ENCODE data around the gene LRRFIP1.

The LRRFIP1 gene

DNA sequence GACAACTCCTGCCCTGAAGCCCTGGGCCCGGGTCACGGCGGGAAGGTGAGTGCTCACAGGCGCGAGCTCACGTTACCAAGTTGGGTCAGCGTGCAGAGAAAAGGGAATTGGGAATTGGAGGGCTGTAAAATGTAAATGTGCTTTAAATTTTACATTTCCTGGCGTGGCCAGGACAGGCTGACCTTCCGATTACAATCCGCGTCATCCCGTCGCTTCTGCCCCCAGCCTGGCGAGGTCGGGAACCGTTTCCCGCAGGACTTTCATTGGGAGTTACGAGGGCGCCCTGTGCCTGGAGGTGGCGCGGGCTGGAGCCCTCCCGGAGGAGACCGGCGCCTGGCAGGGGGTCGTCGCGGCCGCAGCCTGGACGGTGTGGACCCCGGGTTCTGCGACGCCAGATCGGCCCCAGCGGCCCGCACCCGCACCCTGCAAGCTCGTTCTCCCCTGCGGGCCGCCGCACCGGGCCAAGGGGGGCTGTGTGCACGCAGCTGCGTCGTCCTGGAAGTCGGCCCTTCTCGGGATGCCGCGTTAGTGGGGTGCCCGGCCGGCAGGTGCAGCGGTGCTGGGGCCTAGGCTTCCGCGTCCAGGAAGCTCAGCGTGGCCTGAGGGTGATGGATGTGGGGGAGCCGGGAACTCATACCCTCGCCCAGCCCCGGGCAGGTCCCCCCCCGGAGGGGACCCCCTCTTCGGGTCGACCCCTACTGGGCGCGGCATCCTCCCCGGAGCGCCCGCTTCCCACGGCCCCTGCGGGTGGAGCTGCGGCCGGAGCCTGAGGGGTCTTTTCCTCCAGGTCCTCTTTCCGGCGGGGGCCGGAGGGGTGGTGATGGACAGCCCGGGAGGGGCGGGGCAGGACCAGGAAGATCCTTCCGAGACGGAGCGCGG lies 63.9 kb downstream of the LRRFIP1 start:
- no peak for DNase-seq

DNA sequence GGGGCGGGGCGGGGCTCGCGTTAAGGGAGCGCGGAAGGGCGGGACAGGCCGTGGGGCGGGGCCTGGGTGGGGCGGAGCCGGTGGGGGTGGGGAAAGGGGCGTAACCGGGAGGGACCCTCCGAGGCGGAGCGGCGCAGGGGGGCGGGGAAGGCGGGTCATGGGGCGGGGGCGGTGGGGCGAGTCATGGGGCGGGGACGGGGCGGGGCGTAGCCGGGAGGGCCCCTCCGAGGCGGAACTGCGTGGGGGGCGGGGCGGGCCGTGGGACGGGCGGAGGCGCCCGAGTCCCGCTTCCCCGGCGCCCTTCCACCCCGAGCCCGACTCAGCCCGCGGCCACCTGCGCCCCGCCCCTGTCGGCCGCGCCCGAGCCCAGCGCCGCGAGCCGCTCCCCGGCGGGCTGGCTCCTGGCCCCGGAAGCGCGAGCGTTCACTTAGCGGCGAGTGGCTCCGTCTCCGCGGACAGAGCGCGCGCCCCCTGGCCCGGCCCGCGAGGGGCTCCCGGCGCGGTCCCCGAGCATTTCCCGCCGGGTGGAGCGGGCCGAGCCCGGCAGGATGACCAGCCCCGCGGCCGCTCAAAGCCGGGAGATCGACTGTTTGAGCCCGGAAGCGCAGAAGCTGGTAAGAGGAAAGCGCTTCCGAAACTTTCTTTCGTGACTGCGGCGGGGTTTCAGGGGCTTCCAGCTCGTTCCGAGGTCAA lies 64.7 kb downstream of the LRRFIP1 start:
- DNase-seq, result peak; percentile 80

DNA sequence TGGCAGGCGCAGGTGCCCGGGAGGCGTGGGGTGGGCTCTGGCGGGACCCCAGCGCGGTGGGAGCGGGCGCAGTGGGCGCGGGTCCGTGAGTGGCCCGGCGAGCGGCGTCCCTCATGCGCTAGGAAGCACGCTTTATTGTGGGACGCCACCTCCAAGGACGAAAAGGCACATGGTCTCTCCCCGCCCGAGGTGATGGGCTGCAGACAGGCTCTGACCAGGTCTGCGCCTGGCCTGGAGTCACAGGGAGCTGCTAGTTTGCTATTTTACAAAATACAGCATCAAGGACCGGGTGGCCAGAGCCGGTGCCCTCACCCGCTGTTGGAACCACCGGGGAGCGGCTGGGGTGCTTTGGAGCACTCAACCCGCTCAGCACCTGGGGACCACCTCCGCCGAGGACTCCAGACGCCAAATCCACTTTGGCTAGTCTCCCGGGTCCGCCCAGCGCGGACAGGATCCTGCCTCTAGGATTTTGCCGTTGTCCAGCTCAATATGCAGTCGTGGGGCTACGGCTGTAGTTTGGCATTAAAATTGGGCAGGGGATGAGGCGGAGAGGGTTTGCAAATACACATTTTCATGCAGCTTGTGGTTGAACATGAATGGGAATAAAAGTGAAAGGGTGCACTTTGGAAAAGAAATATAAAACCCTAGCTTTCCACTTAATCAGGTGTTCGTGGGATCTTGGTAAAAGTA lies 65.4 kb downstream of the LRRFIP1 start:
- DNase-seq, result no peak

- DNase-seq, result peak; percentile 69
Observed at GRCh38 chr2:237693291-237693994, 66.1 kb downstream of the LRRFIP1 start.

DNA sequence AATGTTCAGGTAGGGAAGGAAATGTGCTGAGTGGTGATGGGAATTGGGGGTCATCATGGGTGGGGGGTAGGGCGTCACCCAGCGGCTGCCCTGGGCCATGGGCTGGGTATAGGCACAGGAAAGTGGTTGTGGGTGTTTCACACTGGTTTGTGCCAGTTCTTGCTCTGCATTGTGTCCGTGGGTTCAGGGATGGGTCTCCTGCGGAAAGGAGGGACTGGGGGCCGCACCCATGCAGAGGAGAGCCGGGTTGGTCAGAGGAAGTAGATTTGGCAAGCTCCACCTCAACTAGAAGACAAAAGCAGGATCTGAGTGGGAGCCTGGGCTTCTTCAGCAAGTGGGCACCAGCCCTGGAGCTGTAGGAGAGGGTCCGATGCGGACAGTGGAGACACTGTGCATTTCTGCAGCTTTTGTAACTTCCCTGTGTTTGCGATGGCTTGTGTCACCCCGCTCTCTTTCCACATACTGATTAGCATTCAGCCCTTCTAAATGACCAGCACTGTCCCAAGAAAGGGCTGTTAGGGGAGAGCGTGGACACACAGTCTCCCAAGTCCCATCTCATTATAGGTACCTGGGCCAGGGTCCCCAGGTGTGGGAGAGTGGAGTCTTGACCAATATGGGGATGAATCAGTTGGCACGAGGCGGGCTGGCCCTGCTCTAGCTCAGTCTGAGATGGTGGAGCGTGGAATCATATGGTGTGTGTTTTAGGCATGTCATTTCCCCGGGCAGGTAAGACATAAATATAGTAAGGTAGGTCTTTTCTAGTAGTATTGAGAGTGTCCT lies 67.2 kb downstream of the LRRFIP1 start:
- no peak for DNase-seq

GRCh38 chr2:237695201-237695780 lies 67.9 kb downstream of the LRRFIP1 start:
- peak; percentile 90 for DNase-seq

- no peak for DNase-seq
Observed at GRCh38 chr2:237696461-237696860, 69.1 kb downstream of the LRRFIP1 start.

DNA sequence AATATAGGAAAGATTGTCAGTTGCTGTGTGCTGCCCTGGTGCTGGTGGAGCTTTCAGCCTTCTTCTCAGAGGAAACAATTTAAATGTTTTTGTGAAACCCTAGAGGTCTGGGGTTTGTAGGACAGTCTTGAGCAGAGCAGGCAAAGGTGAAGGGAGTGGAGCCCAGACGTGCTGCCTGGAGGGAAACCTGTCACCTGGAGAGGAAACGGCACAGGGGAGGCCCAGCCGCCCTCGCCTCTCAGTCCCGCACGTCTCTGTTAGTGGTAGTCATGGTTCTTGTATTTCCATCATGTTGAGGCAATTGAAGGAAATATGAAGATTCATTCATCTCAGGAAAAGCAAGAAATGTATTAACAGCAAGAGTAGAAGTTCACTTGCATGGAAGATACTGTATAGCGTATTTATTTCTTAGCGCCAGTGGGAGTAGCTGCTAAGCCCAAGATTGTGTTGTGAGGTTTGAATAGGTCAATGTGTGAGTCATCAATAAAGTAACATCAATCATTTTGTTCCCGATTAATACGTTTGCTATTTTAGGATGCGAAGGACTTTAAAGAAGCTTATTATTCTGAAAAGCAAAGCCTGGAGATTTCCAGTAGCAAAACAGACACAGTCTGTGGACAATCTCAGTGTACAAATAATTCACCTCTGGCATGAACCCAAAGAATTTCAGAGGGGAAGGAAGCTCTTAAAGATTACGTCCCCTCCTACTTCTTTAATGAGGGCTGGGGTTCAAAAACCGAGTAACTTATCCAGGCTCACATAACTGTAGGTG lies 70.4 kb downstream of the LRRFIP1 start:
- no peak for DNase-seq

- no peak for DNase-seq
Observed at GRCh38 chr2:237698358-237698694, 70.9 kb downstream of the LRRFIP1 start.

DNA sequence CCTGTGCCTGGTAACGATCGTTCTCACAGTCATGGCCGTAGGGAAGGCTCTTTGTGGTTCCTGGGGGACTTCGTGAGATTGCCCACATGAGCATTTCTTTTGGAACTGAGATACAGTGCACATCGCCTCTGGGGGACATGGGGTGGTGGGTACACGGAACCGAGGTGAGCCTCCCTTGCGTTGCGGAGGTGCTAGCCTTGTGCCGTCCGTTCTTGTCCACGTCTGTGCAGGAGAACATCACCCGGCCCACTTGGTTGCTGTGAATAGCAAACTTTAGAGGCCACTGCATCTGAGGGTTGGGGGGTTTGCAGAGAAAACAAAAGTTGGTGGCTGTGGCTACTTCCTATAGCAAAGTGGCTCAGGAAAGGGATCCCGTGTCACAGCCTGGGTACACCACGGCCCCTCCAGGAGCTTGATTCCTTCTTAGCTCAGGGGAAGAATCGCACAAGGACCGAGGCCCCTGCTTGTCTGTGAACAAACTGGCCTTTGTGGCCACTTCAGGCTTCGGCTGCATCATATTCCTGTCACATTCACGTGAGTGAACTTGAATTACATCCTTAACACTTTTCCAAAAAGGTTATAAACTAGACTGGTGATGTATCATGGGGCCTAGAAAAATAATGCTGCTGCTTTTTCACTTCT lies 72.6 kb downstream of the LRRFIP1 start:
- no peak for DNase-seq

DNA sequence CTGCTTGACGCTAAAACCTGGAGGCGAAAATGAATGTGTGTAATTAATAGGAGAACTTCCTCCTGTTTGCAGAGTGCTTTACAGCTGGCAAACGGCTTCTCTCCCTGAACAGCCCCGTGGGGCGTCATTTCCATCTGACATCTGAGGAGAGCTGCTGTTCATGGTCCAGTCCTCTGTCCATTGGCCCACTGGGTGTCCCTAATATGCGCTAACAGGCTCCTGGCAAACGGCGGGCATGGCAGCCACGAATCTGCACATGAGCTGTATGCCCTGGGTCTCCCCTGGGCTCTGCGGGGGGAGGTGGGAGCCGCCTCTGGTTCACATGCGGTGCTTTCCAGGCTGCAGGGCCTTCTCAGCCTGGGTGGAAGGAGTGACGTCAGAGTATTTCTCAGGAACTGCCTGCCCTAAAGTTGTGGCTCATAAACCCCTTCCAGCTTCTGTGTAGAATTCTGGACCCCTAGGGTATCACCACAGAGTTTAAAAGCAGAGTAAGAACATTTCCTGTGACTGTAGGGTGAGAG lies 73.2 kb downstream of the LRRFIP1 start:
- DNase-seq, result no peak

DNA sequence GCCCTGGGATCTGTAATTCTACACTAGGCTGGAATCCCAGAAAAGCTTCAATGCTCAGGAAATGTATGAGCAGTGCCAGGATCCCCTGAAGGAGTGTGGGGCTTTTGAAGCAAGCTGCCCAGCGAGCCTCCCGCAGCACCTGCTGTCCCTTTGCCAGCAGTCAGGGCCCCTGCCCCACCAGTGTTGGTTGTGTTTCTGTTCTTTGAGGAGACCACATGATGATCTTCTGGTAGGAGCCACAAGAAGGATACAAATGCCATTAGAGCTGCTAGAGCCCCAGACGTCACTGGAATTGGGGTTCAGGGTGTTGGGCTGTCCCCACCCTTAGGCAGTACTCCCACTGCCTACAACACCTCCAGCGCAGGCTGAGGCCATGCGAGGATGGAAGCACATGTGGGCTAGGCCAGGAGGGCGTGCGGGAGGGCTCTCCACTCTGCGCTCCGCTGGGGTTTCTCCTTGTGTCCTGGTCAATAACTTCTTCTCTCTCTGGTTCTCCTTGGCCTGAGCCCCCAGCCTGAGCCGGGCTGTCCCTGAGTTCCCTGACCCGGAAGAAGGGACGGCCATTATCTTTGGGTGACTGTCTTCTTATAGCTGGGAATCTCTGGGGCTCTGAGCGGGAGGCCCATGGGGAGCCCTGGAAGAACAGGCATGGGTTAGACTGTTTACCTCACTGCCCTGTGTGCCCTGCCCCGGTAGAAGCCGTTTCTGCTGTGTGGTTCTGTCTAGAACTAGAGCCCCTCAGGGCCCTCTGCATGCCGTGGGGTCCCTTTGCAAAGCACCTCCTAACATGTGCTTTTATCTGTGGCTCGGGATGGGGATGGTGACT lies 73.9 kb downstream of the LRRFIP1 start:
- DNase-seq, result no peak

DNA sequence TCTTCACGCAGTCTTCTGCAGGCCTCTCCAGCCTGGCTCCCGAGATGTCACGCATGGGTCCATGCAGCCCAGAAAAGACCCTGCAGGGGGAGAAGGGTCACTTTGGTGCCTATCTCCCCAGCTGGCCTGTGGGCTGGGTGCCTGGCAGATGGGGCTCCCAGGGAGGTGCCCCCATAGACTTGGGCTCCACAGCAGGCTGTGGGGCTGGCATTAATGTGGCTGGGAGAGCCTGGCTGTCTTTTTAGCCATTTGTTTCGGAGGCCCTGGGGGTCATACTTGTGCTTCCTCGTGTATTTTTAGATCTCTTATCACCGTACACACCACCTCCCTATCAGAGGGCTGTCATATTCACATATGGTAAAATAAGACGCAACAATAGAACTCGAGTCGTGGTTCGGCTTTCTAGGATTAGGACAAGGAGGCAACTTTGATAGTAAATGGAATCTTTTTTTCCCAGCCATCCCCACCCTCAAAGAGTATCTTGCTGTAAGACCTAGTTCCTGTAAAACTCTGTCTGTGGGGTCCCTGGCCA lies 74.5 kb downstream of the LRRFIP1 start:
- DNase-seq, result no peak

- peak; percentile 87 for DNase-seq
Observed at GRCh38 chr2:237702441-237703391, 75.3 kb downstream of the LRRFIP1 start.

DNA sequence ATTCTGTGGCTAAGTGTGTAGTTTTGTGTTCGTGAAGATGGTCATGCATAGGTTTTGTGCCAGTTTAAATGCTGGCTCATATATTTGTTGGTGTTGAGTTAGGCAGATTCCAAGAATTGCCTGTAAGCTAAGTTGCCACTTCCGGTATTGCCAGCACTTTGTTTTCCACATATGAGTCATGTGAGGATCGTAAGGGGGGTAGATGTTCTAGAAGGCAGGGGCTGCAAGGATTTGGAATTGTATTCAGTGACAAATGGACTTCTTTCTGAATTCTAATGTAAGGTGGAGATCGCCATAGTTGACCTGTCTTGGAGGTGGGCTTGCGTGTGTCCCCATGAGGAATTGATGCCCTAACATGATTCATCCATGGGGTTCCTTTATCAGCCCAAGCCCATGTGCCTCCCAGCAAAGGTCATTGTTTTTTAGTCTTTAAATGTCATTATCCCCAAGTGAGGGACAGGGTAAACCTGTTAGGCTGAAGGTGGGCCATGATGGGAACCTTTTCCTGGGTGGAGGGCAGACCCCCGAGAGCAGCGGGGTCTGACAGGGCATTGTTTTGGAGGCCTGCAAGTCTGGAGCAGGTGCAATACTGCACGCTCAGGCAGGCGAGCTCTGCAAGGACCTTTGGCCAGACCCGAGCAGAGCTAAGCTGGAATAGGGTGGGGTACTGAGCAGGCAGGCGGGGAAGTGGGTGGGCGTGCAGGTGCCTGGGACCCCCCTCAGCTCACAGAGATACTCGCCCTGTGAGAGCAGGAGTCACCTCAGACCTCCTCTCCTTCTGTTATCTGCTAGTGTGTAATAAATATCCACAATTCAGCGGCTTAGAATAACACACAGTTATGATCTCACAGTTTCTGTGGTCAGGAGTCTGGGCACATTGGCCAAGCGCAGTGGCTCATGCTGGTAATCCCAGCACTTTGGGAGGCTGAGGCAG lies 77.4 kb downstream of the LRRFIP1 start:
- peak; percentile 72 for DNase-seq

- DNase-seq, result no peak
Observed at GRCh38 chr2:237706257-237706656, 78.9 kb downstream of the LRRFIP1 start.

- DNase-seq, result no peak
Observed at GRCh38 chr2:237708065-237708398, 80.6 kb downstream of the LRRFIP1 start.
